Calu3 (cell line): ENCODE results near the gene RIC8B. TPM values are rescaled to one million over a fixed set of nuclear protein-coding genes. Genes with fewer than 3 reads are reported as not detected.

ENCODE experiments used
- BruUV-seq: library from RNA; stranded (reverse); fragments of 400-500 nt; replicated peaks from 2 replicates; lab custom pipeline; 2021; lab: Mats Ljungman, UMichigan
- CTCF ChIA-PET: fragments of 300-600 bp; sonication (Branson Sonifier 250); formaldehyde crosslinking; loops from one replicate; lab custom pipeline; 2022; ENCODE audit warnings: antibody characterized with exemption; lab: Charles Lee
- DNase-seq: peaks from one replicate; pipeline ENCODE4 v3.0.0; 2022
- H3K27ac Mint-ChIP-seq: one replicate; pipeline ENCODE4 v1.8.0; 2022; ENCODE audit warnings: mixed read lengths; ENCODE audit not compliant: unreplicated experiment
- H3K27me3 Mint-ChIP-seq: one replicate; pipeline ENCODE4 v1.8.0; 2022; ENCODE audit warnings: mixed read lengths; ENCODE audit not compliant: unreplicated experiment
- H3K36me3 Mint-ChIP-seq: one replicate; pipeline ENCODE4 v1.8.0; 2022; ENCODE audit warnings: mild to moderate bottlenecking, moderate library complexity, mixed read lengths; ENCODE audit not compliant: insufficient read depth, unreplicated experiment
- H3K4me1 Mint-ChIP-seq: one replicate; pipeline ENCODE4 v1.8.0; 2022; ENCODE audit warnings: mild to moderate bottlenecking, low read depth, mixed read lengths; ENCODE audit not compliant: unreplicated experiment
- H3K4me3 Mint-ChIP-seq: one replicate; pipeline ENCODE4 v1.8.0; 2022; ENCODE audit warnings: mild to moderate bottlenecking, low read depth, moderate library complexity, mixed read lengths; ENCODE audit not compliant: unreplicated experiment
- H3K9me3 Mint-ChIP-seq: one replicate; pipeline ENCODE4 v1.8.0; 2022; ENCODE audit warnings: low read depth, mixed read lengths; ENCODE audit not compliant: unreplicated experiment
- CTCF ChIP-seq: fragments of 200-600 bp; IDR thresholded peaks from one replicate; pipeline ENCODE4 v1.8.0; 2022; ENCODE audit warnings: antibody characterized with exemption; ENCODE audit not compliant: unreplicated experiment
- intact Hi-C: fragments of 100-400 bp; cut with micrococcal nuclease; formaldehyde crosslinking; loops from one replicate; pipeline ENCODE4 v1.10.0; 2022; ENCODE audit not compliant: unreplicated experiment
- total RNA-seq: library from RNA; stranded (reverse); gene quantifications from 2 replicates; pipeline ENCODE4 v1.2.3, GENCODE V29; 2022

Gene RIC8B
- total RNA-seq, 1 experiment from 2014 or later, result 28.5 TPM

GRCh38 chr12:106744600-106744999, 29.9 kb upstream of the RIC8B start:
- intact Hi-C loops, result no loop called here
- Mint-ChIP-seq H3K36me3 (no peaks in the 10 kb centered on the region), H3K27ac (no peak overlapping the region), H3K4me3 (no peak overlapping the region), H3K27me3 (no peaks in the 10 kb centered on the region), H3K4me1 (peaks cover 15% of the 10 kb centered on the region), H3K9me3 (no peaks in the 10 kb centered on the region)
- DNase-seq, result no peak
- no peak for TF ChIP-seq CTCF
- CTCF ChIA-PET, result interaction anchor here (0.5 kb wide), 1 partner anchor 93 kb away, joined by 7 read pairs; no protein-coding TSS in a partner anchor
- BruUV-seq, result no TSS peak

- CTCF ChIA-PET, result no interaction called here
- no peaks in the 10 kb centered on the region for H3K36me3 Mint-ChIP-seq
- intact Hi-C loops, result no loop called here
- TF ChIP-seq CTCF, result no peak
- no TSS peak for BruUV-seq
- H3K9me3 Mint-ChIP-seq, result no peaks in the 10 kb centered on the region
- no peak overlapping the region for H3K27ac Mint-ChIP-seq
- no peaks in the 10 kb centered on the region for H3K27me3 Mint-ChIP-seq
- peaks cover 9% of the 10 kb centered on the region for H3K4me1 Mint-ChIP-seq
- DNase-seq, result no peak
- no peak overlapping the region for H3K4me3 Mint-ChIP-seq
Measured at GRCh38 chr12:106745181-106745745, 29.2 kb upstream of the RIC8B start.

- H3K9me3 Mint-ChIP-seq, result no peaks in the 10 kb centered on the region
- no TSS peak for BruUV-seq
- CTCF ChIA-PET, result interaction anchor here (0.6 kb wide), 1 partner anchor 103 kb away, joined by 5 read pairs; no protein-coding TSS in a partner anchor
- no peak for DNase-seq
- no peaks in the 10 kb centered on the region for H3K36me3 Mint-ChIP-seq
- no peaks in the 10 kb centered on the region for H3K27me3 Mint-ChIP-seq
- no peak for TF ChIP-seq CTCF
- H3K4me1 Mint-ChIP-seq, result no peaks in the 10 kb centered on the region
- no peak overlapping the region for H3K4me3 Mint-ChIP-seq
- intact Hi-C loops, result no loop called here
- no peak overlapping the region for H3K27ac Mint-ChIP-seq
Measured at GRCh38 chr12:106747973-106748436, 26.5 kb upstream of the RIC8B start.

GRCh38 chr12:106750524-106750923, 24.0 kb upstream of the RIC8B start:
- CTCF ChIA-PET, result interaction anchor here (0.9 kb wide), 1 partner anchor 14 kb away, joined by 6 read pairs; no protein-coding TSS in a partner anchor
- H3K4me3 Mint-ChIP-seq, result no peak overlapping the region
- no peak overlapping the region for H3K27ac Mint-ChIP-seq
- DNase-seq, result no peak
- TF ChIP-seq CTCF, result no peak
- no peaks in the 10 kb centered on the region for H3K36me3 Mint-ChIP-seq
- no peaks in the 10 kb centered on the region for H3K9me3 Mint-ChIP-seq
- no peaks in the 10 kb centered on the region for H3K27me3 Mint-ChIP-seq
- no peaks in the 10 kb centered on the region for H3K4me1 Mint-ChIP-seq
- BruUV-seq, result no TSS peak
- intact Hi-C loops, result no loop called here
